Activated CD8-positive, alpha-beta memory T cell treated with anti-CD3 and anti-CD28 coated beads, Interleukin-2, amount 50 U/mL, for 24 hours (primary cell): Measurements from ENCODE around the gene EP400.
"Not testable (repeated sequence)": the region's sequence is repeated elsewhere in the genome, so short reads cannot be mapped to it uniquely, and the experiment has no call there.

Experiments used
- DNase-seq: peaks from one replicate; pipeline ENCODE4 v3.0.0-alpha.2; 2020; ENCODE audit errors: extremely low read depth

EP400 gene

DNA sequence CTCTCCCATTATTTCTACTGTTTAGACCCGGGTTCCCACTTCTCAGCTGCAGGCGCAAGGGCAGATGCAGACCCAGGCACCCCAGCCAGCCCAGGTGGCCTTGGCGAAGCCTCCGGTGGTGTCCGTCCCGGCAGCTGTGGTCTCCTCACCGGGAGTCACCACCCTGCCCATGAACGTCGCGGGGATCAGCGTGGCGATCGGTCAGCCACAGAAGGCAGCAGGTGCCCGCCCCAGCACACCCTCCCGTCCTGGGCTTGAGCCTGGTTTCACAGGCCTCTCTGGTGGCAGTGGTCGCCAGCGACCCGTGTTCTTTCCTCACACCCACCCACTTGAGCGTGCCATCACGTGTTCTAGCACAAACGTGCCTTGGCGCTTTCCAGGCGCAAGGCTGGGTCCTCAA lies 117.0 kb downstream of the EP400 start:
- DNase-seq, result no peak

DNA sequence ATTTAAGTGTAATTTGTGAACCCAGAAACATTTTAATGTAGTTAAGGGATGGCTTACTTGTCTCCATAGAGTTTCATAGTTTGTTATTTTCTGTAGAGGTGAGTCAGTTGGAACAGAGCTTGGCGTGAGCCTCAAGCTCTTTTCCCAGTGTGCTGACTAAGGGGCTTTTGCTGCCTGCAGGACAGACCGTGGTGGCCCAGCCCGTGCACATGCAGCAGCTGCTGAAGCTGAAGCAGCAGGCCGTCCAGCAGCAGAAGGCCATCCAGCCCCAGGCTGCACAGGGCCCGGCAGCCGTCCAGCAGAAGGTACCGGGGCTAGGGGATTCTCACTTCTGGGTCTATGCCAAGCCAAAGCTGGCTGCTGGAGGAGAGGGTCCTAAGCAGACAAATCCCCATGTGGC lies 117.4 kb downstream of the EP400 start:
- DNase-seq, result no peak

DNA sequence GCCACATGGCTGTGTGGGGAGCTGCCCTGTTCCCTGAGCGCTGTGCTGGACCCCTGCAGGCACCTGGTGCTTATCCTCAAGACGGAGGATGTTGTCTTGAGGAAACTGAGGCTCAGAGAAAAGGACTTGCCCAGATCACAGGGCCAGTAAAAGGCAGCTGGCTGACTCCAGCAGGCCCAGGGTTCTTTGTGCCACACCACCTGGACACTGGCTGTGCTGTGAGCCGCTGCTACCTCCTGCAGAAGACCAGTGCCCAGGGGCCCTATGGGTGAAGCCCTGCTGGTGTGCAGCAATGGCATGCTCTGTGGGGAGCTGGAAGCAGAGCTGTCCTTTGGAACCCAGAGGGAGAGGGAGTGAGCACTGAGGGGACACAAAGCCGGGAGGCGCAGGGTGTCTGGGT lies 118.5 kb downstream of the EP400 start:
- DNase-seq, result no peak

DNA sequence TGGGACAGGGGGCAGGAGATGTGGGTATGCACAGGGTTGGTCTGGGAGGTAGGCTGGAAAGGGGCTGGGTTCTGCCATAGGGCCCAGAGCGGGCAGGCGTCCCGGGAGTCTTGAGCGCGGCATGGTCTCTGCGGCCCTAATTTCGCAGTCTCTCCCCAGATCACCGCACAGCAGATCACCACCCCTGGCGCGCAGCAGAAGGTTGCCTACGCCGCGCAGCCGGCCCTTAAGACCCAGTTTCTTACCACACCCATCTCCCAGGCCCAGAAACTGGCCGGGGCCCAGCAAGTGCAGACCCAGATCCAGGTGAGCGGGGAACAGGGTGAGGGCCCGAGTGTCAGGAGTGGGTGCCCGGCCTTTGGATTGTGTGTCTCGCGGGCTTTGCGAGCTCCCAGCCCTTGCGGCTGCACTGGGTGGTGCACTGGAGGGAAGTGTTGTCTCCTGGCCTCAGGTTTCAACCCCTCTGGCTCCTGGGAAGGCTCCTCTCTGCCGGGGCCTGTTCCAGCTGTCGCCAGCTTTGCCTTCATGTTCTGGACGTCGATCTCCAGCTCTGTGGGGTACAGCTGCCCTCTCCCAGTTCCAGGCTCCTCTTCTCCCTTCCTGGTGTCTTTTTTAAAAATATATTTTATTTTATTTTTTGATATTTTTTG lies 119.7 kb downstream of the EP400 start:
- no peak for DNase-seq

DNA sequence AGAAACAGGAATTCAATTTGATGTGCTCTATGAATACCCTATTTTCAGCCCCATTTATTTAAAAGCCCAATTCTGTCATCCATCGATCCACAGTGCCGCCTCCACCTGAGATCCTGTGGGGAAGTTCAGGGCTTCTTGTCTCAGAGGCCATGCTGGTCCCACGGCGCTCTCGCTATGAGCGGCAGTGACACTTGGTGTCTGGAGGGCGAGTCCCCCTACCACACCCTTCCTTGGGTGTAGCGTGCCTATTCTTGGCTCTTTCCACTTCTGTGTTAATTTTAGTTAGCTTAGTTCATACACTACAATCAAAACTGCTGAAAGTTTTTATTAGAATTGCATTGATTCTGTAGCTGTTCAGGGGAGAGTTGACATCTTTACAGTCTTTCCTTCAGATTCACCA lies 120.6 kb downstream of the EP400 start:
- no peak for DNase-seq

DNA sequence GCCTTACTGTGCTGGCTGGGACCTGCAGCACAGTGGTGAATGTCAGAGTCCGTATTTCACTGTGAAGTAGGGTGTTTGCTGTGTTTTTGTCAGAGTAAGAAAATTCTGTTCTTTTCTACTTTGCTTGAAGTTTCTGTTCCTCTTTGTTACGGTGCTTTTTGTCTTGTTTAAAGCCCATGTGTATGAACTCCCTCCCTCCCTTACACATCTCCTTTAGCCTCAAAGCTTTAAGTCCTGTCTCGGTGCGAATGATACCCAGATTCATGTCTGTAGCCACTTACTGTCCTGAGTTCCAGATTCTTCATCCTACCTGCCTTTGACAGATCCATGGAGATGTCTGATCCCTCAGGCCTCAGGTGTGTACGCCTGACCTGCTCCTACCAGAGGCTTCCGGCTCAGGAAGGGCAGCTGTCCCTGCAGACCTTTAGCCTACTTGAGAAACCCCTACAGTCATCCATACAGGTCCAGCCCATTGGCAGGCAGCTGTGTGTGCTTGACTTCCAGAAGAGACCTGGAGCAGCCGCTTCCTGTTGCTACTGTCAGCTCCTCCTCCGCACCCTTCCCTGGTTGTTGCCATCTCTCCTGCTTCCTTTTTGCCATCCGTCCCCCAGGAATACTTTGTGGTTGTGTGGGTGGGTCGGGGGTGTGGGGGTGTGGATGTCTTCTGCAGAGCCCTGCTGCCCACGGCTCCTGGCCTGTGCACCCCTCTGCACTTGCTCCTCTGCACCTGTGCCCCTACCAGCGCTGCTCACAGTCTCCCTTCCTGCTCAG lies 121.5 kb downstream of the EP400 start:
- DNase-seq, result no peak

DNA sequence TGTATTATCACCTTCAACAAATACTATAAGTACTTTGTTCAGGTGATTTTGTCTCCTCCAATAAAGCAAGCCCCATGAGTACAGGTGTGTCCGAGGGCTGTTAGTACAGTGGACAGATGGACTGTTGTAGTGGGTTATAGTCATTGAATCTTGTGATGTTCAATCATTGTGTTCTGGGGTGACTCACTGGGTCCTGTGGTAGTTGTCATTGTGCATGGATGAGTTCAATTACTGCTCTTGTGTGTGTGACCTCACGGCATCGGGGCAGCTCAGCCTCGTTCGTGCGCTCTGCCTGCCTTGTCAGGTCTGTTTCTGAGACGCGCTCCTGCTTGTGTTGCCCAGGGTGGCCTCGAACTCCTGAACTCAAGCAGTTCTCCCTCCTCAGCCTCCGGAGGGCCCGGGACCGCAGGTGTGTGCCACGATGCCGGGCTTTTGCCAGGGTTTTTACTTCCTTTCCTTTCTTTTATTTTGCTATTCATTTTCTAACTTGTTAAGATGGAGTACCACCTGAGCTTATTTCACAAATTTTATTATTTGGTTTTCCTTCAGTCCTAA lies 122.2 kb downstream of the EP400 start:
- no peak for DNase-seq

DNA sequence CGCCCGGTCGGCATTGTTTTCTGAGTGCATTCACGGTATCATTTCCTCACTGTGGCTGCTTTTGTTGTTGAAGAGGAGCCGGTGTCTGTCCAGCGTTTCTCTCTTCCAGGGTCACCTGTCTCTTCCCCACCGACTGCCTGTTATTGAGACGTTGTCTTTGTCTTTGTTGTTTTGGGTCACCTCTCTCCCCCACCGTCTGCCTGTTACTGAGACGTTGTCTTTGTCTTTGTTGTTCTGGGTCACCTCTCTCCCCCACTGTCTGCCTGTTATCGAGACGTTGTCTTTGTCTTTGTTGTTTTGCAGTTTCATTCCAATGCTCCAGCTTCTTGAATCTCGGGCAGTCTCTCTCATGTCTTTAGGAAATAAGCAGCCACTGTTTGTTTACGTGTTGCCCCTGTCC lies 124.5 kb downstream of the EP400 start:
- DNase-seq, result no peak

DNA sequence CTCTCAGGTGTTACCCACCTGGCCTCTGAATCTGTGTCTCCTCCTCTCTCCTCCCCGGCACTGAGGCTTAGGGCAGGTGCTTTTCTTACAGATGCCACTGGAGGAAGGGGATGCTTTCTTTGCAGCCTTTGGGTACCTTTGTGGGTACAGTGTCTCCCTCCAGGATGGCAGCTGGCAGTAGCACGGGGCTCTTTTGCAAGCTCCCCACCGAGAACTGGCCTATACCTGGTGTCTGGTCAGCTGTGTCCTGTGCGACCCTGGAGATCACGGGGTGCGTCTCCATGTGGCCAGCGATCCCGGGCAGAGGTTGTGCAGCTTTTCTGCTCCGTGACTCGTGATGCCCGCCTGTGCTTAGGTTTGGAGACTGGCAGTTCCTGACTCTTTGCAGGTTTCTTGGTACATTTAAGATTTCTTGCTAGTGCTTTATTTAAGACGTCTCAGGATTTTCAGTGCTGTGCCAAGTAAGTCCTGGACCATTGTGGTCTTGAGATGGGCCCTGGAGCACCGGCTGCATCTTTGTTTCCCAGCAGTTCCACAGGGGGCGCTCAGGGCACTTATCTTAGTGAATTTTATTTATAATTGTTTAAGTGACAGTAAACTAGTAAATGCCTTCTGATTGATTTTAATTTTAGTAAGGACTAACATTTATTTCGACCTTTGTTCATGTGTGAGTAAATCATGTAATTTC lies 125.4 kb downstream of the EP400 start:
- DNase-seq, result no peak

DNA sequence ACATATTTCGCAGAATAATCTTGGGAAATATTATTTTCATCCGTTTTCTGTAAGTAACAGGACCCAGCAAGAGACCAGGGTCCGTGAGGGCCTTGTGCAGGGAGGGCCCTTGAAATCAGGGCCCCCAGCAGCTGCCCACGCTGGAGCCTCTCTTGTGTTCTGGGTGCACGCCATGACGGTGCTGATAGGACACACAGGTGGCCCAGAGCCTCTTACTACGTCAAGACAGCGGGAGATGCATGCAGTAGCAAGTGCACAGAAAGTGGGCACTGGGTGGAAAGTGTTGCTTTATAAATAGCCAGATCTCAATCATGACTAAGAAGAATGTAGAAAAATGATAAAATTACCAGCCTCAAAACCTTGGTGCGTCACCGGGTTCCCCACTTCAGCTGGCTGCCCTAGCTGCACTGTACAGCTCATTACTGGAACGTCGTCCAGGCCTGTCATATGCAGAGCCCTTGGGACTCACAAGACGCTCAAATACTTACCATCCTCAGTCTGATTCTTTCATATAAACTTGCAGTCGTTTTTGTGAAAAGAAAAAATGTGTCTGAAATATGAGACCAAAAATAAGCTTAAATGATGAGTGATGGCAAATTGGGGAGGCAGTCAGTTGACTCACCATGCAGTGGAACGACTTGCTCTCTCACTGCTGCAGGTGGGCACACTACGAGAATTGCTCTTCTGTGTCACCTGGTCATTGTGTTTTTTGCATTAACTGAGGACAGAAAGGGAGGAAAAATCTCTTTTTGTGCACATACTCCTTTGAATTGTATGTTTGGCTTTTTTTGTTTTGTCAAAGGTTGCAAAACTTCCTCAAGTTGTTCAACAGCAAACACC lies 126.2 kb downstream of the EP400 start:
- no peak for DNase-seq

DNA sequence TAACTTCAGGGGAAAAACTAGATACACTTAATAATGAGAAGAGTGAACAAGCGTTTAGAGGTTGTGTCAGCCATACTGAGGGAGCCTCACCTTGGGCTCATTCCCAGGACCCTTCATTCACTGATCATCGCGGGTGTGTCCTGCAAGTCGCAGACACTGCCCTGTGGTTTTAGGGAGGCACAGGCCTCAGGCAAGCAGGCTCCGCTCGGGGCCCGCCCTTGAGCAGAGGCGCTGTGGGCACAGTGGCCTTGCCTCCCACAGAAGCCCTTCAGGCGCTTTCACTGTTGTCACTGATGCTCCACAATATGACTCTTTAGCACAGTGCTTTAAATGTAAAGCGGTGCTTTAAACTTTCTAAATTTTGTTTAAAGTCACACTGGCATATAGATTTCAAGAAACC lies 127.0 kb downstream of the EP400 start:
- DNase-seq, result no peak

DNA sequence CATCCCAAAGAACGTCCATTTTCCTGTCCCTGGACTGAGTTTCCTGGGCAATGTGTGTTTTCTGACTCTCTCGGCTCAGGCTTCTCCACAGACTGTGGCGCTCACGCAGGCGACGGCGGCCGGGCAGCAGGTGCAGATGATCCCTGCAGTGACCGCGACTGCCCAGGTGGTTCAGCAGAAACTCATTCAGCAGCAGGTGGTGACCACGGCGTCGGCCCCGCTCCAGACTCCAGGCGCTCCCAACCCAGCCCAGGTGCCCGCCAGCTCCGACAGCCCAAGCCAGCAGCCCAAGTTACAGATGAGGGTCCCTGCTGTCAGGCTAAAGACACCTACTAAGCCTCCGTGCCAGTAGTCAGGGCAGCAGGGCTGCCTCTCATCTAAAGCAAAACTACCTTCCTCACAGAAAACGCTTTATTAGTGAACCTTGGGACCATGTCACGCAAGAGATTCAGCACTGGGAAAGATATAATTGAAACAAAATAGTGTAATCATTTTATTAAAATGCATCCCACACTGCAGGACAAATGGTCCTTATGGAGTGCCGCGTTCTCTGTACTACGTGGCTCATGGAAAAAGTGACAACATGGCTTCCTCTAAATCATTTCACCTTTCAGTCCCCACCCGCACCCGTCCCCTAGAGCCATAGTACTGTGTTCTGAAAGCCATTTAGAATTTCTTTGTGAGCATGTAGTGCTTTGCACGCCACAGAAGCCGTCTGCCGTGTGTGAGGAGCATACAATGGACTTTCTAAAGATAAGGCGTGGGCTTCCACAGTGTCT lies 127.8 kb downstream of the EP400 start:
- no peak for DNase-seq

DNA sequence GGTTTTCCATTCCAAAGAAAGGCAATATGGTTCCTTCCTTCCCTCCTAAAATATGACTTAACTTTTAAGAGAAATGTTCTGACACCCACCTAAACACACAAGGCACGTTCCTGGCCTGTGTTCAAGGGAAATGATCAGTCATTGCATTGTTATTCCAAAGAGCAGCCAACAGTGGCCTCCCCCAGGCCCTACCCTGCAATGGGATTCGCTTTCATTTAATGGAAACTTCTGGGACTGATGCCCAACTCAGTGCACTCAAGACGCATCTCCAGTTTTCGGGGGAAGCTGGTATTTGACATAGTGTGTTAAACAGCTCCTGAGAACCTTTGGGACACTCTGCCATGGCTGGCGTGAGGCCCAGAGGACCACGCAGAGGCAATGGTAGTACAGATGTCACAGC lies 128.4 kb downstream of the EP400 start:
- no peak for DNase-seq

DNA sequence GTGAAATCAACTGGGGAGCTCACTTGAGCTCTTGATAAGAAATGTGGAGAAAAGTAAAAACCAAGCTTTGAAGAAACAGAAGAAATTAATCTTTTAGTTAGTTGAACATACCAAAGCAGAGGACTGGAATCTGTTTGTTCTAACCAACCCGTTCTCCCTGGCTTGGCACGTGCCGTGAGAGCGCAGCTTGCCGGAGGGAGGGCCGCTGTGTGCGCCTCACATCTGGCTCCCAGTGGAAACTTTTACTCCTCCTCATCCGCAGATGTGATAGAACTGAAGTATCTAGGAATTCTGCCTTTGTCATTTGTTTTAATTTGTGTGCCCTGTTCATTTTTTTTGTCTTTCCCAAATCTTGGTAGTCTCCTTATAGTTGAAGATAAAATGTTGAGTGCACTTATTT lies 129.5 kb downstream of the EP400 start:
- no peak for DNase-seq

DNA sequence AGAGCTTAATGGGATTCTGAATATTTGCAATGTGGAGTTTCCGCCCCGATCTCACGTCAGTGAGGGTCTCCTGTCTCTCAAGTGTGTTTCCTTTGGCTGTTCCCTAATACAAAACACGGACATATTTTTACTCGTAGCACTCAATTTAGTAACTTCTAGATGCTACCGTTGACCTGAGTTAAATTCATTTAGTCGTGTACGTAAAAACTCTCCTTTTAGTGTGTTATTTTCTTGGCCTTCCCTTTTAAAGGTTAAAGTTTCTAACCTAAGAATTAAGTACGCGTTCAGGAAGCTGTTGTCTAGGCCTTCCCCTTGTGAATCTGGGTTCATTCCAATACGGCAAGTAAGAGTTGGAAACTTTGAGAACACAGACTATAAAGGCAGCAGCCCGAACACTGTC lies 130.0 kb downstream of the EP400 start:
- no peak for DNase-seq

DNA sequence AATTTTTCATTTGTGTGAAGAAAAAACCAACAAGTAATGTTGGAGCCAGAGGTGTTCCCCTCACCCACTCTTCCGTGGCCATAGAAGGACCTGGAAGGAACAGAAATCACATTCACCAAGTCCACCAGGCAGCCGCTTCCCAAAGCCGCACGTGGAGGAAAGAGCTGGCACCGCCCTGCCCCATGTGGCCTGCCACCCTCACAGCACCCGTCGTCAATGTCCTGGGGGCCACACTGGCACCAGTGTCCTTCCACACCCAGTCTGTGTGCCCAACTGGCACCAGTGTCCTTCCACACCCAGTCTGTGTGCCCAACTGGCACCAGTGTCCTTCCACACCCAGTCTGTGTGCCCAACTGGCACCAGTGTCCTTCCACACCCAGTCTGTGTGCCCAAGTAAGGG lies 130.8 kb downstream of the EP400 start:
- DNase-seq, result not testable (repeated sequence)

DNA sequence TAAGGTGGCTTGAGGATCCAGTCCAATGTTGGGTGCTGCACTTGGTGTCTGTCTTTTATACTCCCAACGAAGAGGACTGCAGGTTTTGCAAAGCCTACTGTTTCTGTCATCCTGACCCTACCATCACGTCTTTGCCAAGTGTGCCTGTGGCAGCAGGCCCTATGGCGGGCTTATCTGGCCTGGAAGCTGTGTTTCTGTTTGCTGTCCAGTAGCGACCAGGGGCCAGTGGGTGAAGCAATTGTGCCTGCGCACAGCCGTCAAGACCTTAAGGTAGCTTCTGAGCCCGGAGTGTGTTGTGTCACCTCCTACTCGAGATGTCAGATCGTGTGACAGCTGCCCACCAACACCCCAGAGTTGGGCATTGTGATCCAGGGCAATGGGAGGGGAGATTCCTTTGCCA lies 131.7 kb downstream of the EP400 start:
- DNase-seq, result no peak

DNA sequence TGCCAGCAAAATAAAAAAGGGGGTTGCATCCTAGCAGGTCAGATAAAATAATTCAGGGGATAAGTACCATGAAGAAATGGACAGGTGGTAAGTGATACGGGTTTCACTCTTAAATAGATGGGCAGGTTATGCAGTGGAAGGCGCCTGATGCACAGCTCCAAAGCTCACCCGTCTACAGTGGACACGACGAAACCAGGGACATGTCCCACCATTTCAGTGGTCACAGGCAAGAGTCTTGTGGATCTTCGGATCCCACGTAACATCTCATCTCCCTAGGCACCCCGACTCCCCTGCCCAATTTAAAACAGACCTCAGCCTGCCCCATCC lies 133.8 kb downstream of the EP400 start:
- DNase-seq, result no peak

DNA sequence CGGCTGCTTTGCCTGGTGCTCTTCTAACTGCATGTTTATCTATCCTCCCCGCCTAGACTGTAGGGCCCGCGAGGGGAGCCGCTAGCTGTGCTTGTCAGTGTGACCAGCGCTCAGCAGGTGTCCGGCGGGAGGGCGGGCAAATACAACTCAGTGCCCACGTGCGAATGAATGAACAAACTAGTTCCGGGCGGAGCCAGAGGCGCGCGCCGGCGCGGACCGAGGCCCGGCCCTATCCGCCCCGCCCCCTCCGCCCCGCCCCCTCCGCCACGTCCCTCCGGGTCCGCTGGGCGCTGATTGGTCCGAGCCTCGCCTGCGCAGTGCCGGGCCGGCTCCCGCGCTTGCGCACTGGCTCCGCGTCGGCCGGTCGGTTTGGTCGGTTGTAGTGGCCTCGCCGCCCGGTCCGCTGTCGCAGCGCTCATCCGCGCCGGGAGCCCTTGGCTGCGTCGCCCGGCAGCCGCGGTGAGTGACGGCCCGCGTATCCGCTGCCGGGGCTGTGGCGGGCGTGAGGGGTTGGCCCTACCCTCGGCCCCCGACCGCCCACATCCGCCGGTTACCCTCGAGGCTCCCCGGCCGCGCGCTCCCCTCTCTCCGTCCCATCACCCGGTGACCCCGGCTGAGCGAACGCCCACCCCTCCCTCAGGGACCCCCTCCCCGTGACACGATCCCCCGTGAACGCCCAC lies 134.3 kb downstream of the EP400 start:
- peak; percentile 53 for DNase-seq

DNA sequence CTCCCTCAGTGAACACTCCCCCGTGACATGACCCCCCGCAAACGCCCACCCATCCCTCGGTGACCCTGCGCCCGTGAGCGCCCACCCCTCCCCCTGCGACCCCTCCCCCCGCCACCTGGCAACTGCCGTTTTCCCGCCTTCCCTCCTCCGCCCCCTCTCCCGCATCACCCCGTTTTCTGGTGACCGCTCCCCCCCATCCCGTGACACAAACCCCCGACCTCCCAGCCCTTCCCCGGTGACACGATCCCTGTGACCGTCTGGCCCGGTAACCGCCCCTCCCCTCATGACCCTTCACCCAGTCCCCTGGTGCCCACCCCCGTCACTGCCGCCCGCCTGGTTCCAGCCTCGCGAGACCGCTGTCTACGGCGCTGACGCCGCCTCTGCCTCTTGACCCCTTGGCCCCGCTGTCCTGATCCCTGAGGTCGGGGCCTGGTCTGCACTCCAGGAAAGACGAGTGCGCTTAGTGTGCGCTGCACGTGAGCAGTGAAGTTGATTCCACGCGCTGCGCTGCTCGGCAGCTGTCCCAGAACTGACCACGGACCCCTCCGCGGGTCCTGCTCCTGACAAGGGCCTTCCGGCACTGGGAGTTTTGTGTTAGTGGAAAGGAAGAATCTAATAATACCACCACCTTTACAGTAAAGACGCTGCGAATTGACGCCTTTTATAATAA lies 135.0 kb downstream of the EP400 start:
- no peak for DNase-seq
